ENCODE data around the gene JAM2. TPM values are rescaled to one million over a fixed set of nuclear protein-coding genes. Genes with fewer than 3 reads are reported as not detected.

JAM2 gene
- total RNA-seq, 4 donors from 2014 or later = 28.0 to 52.4 (median 46.7) TPM

- no peak for DNase-seq (ENCODE audit: extremely low spot score)
- H3K36me3 ChIP-seq = peaks cover 0 to 26% (median 22%) of the 10 kb centered on the region in 4 donors
- no peaks in the 10 kb centered on the region for H3K9me3 ChIP-seq
- peaks cover 0 to 1% (median under 1%) of the 10 kb centered on the region in 4 donors for H3K4me1 ChIP-seq
- no peaks in the 10 kb centered on the region for H3K27me3 ChIP-seq
- H3K27ac ChIP-seq (replicated peaks in 1 of 4) = no peak overlapping the region
- TF ChIP-seq POLR2A (IDR thresholded peaks at IDR 0.05; ENCODE audit: low read depth) = no peak
- no peak for TF ChIP-seq POLR2AphosphoS5 (IDR thresholded peaks at IDR 0.05)
- WGBS = 97% methylated on average over 3 of the region's 3 CpGs
- intact Hi-C loops (cut with DNase I) = no loop called here
- no peak overlapping the region for H3K4me3 ChIP-seq
Measured at GRCh38 chr21:25742900-25743299, 103.8 kb downstream of the JAM2 start.

- TF ChIP-seq POLR2AphosphoS5 (IDR thresholded peaks at IDR 0.05) (no peak), EP300 (IDR thresholded peaks at IDR 0.05) (no peak), POLR2A (IDR thresholded peaks at IDR 0.05; ENCODE audit: low read depth) (no peak), CTCF (IDR thresholded peaks at IDR 0.05) (no peak)
- no peaks in the 10 kb centered on the region for H3K27me3 ChIP-seq
- H3K9me3 ChIP-seq = no peaks in the 10 kb centered on the region
- H3K4me1 ChIP-seq = no peaks in the 10 kb centered on the region
- H3K4me3 ChIP-seq = no peak overlapping the region
- intact Hi-C loops (cut with DNase I) = no loop called here
- no peak for DNase-seq (ENCODE audit: extremely low spot score)
- H3K27ac ChIP-seq (replicated peaks in 1 of 4) = no peak overlapping the region
- WGBS = 95% methylated on average over 2 of the region's 2 CpGs
- peaks cover 0 to 45% (median 35%) of the 10 kb centered on the region in 4 donors for H3K36me3 ChIP-seq
Measured at GRCh38 chr21:25744854-25745253, 105.8 kb downstream of the JAM2 start.

- intact Hi-C loops (cut with DNase I) = no loop called here
- TF ChIP-seq CTCF (IDR thresholded peaks at IDR 0.05) (no peak), POLR2AphosphoS5 (IDR thresholded peaks at IDR 0.05) (no peak), EP300 (IDR thresholded peaks at IDR 0.05) (no peak), POLR2A (IDR thresholded peaks at IDR 0.05; ENCODE audit: low read depth) (no peak)
- peaks cover 23 to 66% (median 51%) of the 10 kb centered on the region in 4 donors for H3K36me3 ChIP-seq
Measured at GRCh38 chr21:25750085-25750484, 111.0 kb downstream of the JAM2 start.

GRCh38 chr21:25752416-25752815, 113.4 kb downstream of the JAM2 start:
- WGBS = 91% methylated on average over 1 of the region's 1 CpG
- TF ChIP-seq POLR2AphosphoS5 (IDR thresholded peaks at IDR 0.05) = no peak
- no peak for TF ChIP-seq POLR2A (IDR thresholded peaks at IDR 0.05; ENCODE audit: low read depth)
- no peak for TF ChIP-seq CTCF (IDR thresholded peaks at IDR 0.05)
- TF ChIP-seq EP300 (IDR thresholded peaks at IDR 0.05) = no peak
- no peaks in the 10 kb centered on the region for H3K9me3 ChIP-seq
- no peak overlapping the region for H3K4me3 ChIP-seq
- intact Hi-C loops (cut with DNase I) = no loop called here
- DNase-seq (ENCODE audit: extremely low spot score) = no peak
- H3K4me1 ChIP-seq = peaks cover 0 to 4% (median under 1%) of the 10 kb centered on the region in 4 donors
- H3K36me3 ChIP-seq = peaks cover 29 to 61% (median 40%) of the 10 kb centered on the region in 4 donors
- H3K27me3 ChIP-seq = no peaks in the 10 kb centered on the region
- H3K27ac ChIP-seq (replicated peaks in 1 of 4) = no peak overlapping the region

More at GRCh38 chr21:25750085-25750484, 111.0 kb downstream of the JAM2 start:
- H3K4me3 ChIP-seq = no peak overlapping the region
- no peaks in the 10 kb centered on the region for H3K27me3 ChIP-seq
- no peaks in the 10 kb centered on the region for H3K4me1 ChIP-seq
- WGBS = 89% methylated on average over 6 of the region's 6 CpGs
- no peak overlapping the region for H3K27ac ChIP-seq (replicated peaks in 1 of 4)
- no peak for DNase-seq (ENCODE audit: extremely low spot score)
- no peaks in the 10 kb centered on the region for H3K9me3 ChIP-seq

- TF ChIP-seq EP300 (IDR thresholded peaks at IDR 0.05) = no peak
- TF ChIP-seq CTCF (IDR thresholded peaks at IDR 0.05) = no peak
- TF ChIP-seq POLR2AphosphoS5 (IDR thresholded peaks at IDR 0.05) = no peak
- TF ChIP-seq POLR2A (IDR thresholded peaks at IDR 0.05; ENCODE audit: low read depth) = no peak
- intact Hi-C loops (cut with DNase I) = no loop called here
Measured at GRCh38 chr21:25756190-25756932, 117.3 kb downstream of the JAM2 start.

More at GRCh38 chr21:25756190-25756932, 117.3 kb downstream of the JAM2 start:
- Histone ChIP-seq H3K9me3 (no peaks in the 10 kb centered on the region), H3K27ac (replicated peaks in 1 of 4) (peak overlapping the region in 1 of 4 donors; percentile 31), H3K27me3 (no peaks in the 10 kb centered on the region), H3K4me1 (peaks cover 0 to 4% (median 2%) of the 10 kb centered on the region in 4 donors), H3K36me3 (peaks cover 39 to 66% (median 51%) of the 10 kb centered on the region in 4 donors), H3K4me3 (no peak overlapping the region)
- 73% methylated on average over 6 of the region's 6 CpGs for WGBS
- no peak for DNase-seq (ENCODE audit: extremely low spot score)

Measured in esophagus muscularis mucosa (tissue), 4 donors.